CD14-positive monocyte (primary cell): ENCODE results near the gene KRTAP9-4. TPM values are rescaled to one million over a fixed set of nuclear protein-coding genes. Genes with fewer than 3 reads are reported as not detected.
"Not testable (repeated sequence)": the region's sequence is repeated elsewhere in the genome, so short reads cannot be mapped to it uniquely, and the experiment has no call there.

Experiments used
- DNase-seq, 3 donors: peaks; one replicate each; pipeline ENCODE4 v3.0.0-alpha.2; 2011 to 2022
- H2AFZ ChIP-seq: 2 replicates; pipeline ENCODE4 v1.6.0; 2012; ENCODE audit warnings: mild to moderate bottlenecking, low read depth, low read length, inconsistent platforms; ENCODE audit not compliant: insufficient read depth, poor library complexity, severe bottlenecking
- H3K27ac ChIP-seq, 2 donors: 1 replicate in 1 of 2; 2 replicates in 1 of 2; pipeline ENCODE4 v1.5.1; 2012 to 2013; ENCODE audit warnings: low read length in 2 of 2, control low read depth in 1 of 2, inconsistent platforms in 1 of 2, low read depth in 1 of 2, mild to moderate bottlenecking in 1 of 2
- H3K27me3 ChIP-seq, 2 donors: one replicate each; pipeline versions ENCODE4 v1.6.0 to v1.6.1; 2011 to 2013; ENCODE audit warnings: low read length in 2 of 2; ENCODE audit not compliant: control insufficient read depth in 2 of 2, insufficient read depth in 2 of 2
- H3K36me3 ChIP-seq, 2 donors: replicated peaks in 1 of 2; 1 replicate in 1 of 2; 2 replicates in 1 of 2; pipeline versions ENCODE4 v1.5.1 to v1.6.1; 2012 to 2013; ENCODE audit warnings: low read length in 2 of 2, control low read depth in 1 of 2, inconsistent platforms in 1 of 2, mild to moderate bottlenecking in 1 of 2; ENCODE audit not compliant: insufficient read depth in 2 of 2, control insufficient read depth in 1 of 2
- H3K4me1 ChIP-seq, 2 donors: 1 replicate in 1 of 2; 2 replicates in 1 of 2; pipeline versions ENCODE4 v1.5.1 to v1.6.1; 2012 to 2013; ENCODE audit warnings: low read length in 2 of 2, control low read depth in 1 of 2, inconsistent platforms in 1 of 2, mild to moderate bottlenecking in 1 of 2, moderate library complexity in 1 of 2; ENCODE audit not compliant: insufficient read depth in 2 of 2, control insufficient read depth in 1 of 2
- H3K4me2 ChIP-seq: replicated peaks from 2 replicates; pipeline ENCODE3; 2012; ENCODE audit warnings: low read length, moderate library complexity, mild to moderate bottlenecking; ENCODE audit not compliant: poor library complexity, severe bottlenecking; ENCODE audit errors: extremely low read depth
- H3K4me3 ChIP-seq, 3 experiments: fragments of 200-600 bp in 1 of 3; sonication (generic) in 1 of 3; replicated peaks in 1 of 3; 1 replicate in 2 of 3; 2 replicates in 1 of 3; pipeline ENCODE4 v1.5.1; 2011 to 2013; ENCODE audit warnings: low read length in 3 of 3, mild to moderate bottlenecking in 3 of 3, control low read depth in 2 of 3, low read depth in 2 of 3, inconsistent platforms in 1 of 3, moderate library complexity in 1 of 3
- H3K79me2 ChIP-seq: 2 replicates; pipeline ENCODE4 v1.6.0; 2012; ENCODE audit warnings: mild to moderate bottlenecking, control low read depth, inconsistent platforms, low read length, moderate library complexity; ENCODE audit not compliant: insufficient read depth
- H3K9ac ChIP-seq: 2 replicates; pipeline ENCODE4 v1.6.0; 2017; ENCODE audit warnings: low read length, mild to moderate bottlenecking; ENCODE audit not compliant: insufficient read depth, poor library complexity, severe bottlenecking
- H3K9me3 ChIP-seq, 2 donors: replicated peaks in 1 of 2; 1 replicate in 1 of 2; 2 replicates in 1 of 2; pipeline versions ENCODE4 v1.5.1 to v1.6.1; 2012 to 2013; ENCODE audit warnings: low read length in 2 of 2, control low read depth in 1 of 2; ENCODE audit not compliant: control insufficient read depth in 1 of 2, insufficient read depth in 1 of 2
- H4K20me1 ChIP-seq: 2 replicates; pipeline ENCODE4 v1.6.0; 2012; ENCODE audit warnings: mild to moderate bottlenecking, low read length, control low read depth, moderate library complexity; ENCODE audit not compliant: insufficient read depth
- H3K27ac Mint-ChIP-seq, 7 donors: one replicate each; pipeline ENCODE4 v1.8.0; 2020; ENCODE audit warnings: mild to moderate bottlenecking in 7 of 7, mixed read lengths in 7 of 7, moderate library complexity in 6 of 7, inconsistent platforms in 2 of 7
- H3K27me3 Mint-ChIP-seq, 3 donors: one replicate each; pipeline ENCODE4 v1.8.0; 2021 to 2022; ENCODE audit warnings: low read depth in 3 of 3, mild to moderate bottlenecking in 3 of 3, mixed read lengths in 3 of 3, moderate library complexity in 3 of 3, inconsistent platforms in 1 of 3
- H3K36me3 Mint-ChIP-seq, 2 donors: one replicate each; pipeline ENCODE4 v1.8.0; 2020; ENCODE audit warnings: mixed read lengths in 2 of 2, inconsistent platforms in 1 of 2, mild to moderate bottlenecking in 1 of 2
- H3K4me1 Mint-ChIP-seq: one replicate; pipeline ENCODE4 v1.8.0; 2020; ENCODE audit warnings: mild to moderate bottlenecking, mixed read lengths
- H3K4me3 Mint-ChIP-seq, 2 donors: one replicate each; pipeline ENCODE4 v1.8.0; 2020; ENCODE audit warnings: mild to moderate bottlenecking in 2 of 2, mixed read lengths in 2 of 2, moderate library complexity in 1 of 2
- H3K9me3 Mint-ChIP-seq, 7 donors: one replicate each; pipeline ENCODE4 v1.8.0; 2020 to 2022; ENCODE audit warnings: mixed read lengths in 7 of 7, mild to moderate bottlenecking in 6 of 7, moderate library complexity in 6 of 7, inconsistent platforms in 2 of 7
- WGBS: methylation state at CpG from one replicate; pipeline ENCODE4 v1.1.5; 2013; ENCODE audit warnings: missing lambda C conversion rate; ENCODE audit not compliant: insufficient coverage; 5-methylcytosine and 5-hydroxymethylcytosine counted together
- intact Hi-C, 2 donors: fragments of 100-400 bp; cut with micrococcal nuclease; formaldehyde crosslinking; loops; one replicate each; pipeline versions ENCODE4 v1.15.0 to v1.15.1; 2023
- polyA plus RNA-seq, 3 donors: library from polyadenylated mRNA; depleted of rRNA in 1 of 3; unstranded in 2 of 3; stranded (reverse) in 1 of 3; fragments of 300-500 nt in 2 of 3; fragments of >200 nt in 1 of 3; fragmentation: Illumina TruSeq in 2 of 3; gene quantifications; 1 replicate in 2 of 3; 2 replicates in 1 of 3; pipeline ENCODE4 v1.2.3, GENCODE V29; 2012 to 2021

Gene KRTAP9-4
- polyA plus RNA-seq, 3 donors = not detected

DNA sequence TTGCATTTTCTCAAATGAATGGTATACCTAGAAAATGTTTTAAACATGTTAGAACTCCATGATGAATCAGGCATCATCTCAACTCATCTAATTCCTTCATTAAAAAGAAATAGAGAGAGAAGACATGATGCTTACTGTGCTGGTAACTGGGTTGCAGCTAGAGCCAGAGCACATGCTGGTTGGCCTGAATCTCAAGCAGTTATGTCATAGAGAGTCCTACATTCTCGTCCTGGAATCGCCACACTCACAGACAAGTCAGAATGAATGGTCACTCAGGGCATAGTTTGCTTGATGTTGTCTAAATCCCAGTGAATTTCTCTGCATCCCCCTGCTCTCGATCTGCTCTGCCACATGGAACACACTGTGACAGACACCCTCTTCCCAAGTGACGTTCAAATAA, 12.4 kb upstream of the KRTAP9-4 start:
- H3K9ac ChIP-seq, H3K27ac Mint-ChIP-seq, H3K36me3 Mint-ChIP-seq, H3K27me3 ChIP-seq, H3K79me2 ChIP-seq, intact Hi-C loops, H3K4me3 ChIP-seq, H4K20me1 ChIP-seq, H3K9me3 Mint-ChIP-seq, H3K4me3 Mint-ChIP-seq, H3K4me1 ChIP-seq, H3K4me2 ChIP-seq, H3K4me1 Mint-ChIP-seq, H3K27ac ChIP-seq, DNase-seq, H3K36me3 ChIP-seq, H2AFZ ChIP-seq, H3K9me3 ChIP-seq: not testable (repeated sequence)
- WGBS = 92% methylated on average over 2 of the region's 4 CpGs
- H3K27me3 Mint-ChIP-seq = peaks cover 5 to 21% (median 11%) of the 10 kb centered on the region in 3 donors

DNA sequence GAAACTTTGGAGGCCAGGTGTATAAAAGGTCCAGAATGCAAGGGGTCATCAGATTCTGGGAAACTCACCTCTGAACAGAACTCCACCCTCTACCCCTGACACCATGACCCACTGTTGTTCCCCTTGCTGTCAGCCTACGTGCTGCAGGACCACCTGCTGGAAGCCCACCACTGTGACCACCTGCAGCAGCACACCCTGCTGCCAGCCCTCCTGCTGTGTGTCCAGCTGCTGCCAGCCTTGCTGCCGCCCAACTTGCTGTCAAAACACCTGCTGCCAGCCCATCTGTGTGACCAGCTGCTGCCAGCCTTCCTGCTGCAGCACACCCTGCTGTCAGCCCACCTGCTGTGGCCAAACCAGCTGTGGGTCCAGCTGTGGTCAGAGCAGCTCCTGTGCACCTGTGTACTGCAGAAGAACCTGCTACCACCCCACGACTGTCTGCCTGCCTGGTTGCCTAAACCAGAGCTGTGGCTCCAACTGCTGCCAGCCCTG, 11.5 kb upstream of the KRTAP9-4 start, which contains the start of gene KRTAP9-8:
Gene KRTAP9-8, plus strand, starts transcription at position 51 of the 489 bp plus-strand sequence. Its CDS starts 53 bp downstream, at position 104.
- H3K9me3 ChIP-seq, H3K4me1 Mint-ChIP-seq, H3K79me2 ChIP-seq, H3K4me1 ChIP-seq, H3K27ac ChIP-seq, H3K4me3 Mint-ChIP-seq, H3K36me3 Mint-ChIP-seq, intact Hi-C loops, H4K20me1 ChIP-seq, H3K27ac Mint-ChIP-seq, H3K4me3 ChIP-seq, H2AFZ ChIP-seq, H3K36me3 ChIP-seq, H3K9me3 Mint-ChIP-seq, H3K27me3 ChIP-seq, H3K4me2 ChIP-seq, DNase-seq, H3K9ac ChIP-seq: not testable (repeated sequence)
- peaks cover 5 to 14% (median 11%) of the 10 kb centered on the region in 3 donors for H3K27me3 Mint-ChIP-seq
- WGBS = 100% methylated on average over 1 of the region's 3 CpGs

DNA sequence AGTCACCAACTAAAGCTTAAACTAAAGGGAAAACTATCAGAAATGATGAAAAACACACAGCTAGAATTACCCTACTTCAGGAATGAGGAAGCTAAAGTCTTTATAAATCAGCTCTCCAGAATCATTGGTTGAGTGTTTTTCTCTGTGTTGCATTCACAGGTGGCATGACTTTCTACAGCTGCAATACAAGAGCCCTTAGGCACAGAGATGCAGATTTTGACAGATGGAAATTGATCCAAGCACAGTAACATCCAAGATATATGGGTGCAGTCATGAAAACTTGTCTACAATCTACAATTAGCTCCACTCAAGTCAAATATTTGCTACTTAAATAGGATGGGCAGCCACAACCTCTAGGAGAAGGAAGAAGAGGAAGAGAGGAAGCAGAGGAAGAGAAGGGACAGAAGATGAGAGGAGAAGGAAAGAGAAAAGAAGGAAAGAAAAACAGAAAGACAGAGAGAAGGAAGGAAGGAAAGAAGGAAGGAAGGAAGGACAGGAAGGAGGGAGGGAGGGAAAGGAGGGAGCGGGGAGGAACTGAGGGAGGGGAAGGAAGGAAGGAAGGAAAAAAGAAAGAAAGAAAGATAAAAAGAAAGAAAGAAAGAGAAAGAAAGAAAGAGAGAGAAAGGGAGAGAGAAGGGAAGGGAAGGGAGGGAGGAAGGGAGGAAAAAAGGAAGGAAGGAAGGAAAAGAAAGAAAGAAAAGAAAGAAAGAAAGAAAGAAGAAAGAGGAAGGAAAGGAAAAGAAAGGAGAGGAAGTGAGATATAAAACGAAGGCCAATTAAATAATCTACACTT, 2.3 kb upstream of the KRTAP9-4 start:
- H3K4me3 ChIP-seq, H4K20me1 ChIP-seq, intact Hi-C loops, H3K27ac ChIP-seq, H3K9ac ChIP-seq, H3K27me3 ChIP-seq, H3K27ac Mint-ChIP-seq, H3K9me3 Mint-ChIP-seq, H3K4me2 ChIP-seq, H3K4me1 Mint-ChIP-seq, H3K79me2 ChIP-seq, H3K9me3 ChIP-seq, H2AFZ ChIP-seq, H3K4me3 Mint-ChIP-seq, DNase-seq, H3K4me1 ChIP-seq, H3K27me3 Mint-ChIP-seq, H3K36me3 ChIP-seq, H3K36me3 Mint-ChIP-seq: not testable (repeated sequence)
- 100% methylated on average over 1 of the region's 2 CpGs for WGBS
